Measurements from ENCODE around the gene TMTC4.

Gene TMTC4

DNA sequence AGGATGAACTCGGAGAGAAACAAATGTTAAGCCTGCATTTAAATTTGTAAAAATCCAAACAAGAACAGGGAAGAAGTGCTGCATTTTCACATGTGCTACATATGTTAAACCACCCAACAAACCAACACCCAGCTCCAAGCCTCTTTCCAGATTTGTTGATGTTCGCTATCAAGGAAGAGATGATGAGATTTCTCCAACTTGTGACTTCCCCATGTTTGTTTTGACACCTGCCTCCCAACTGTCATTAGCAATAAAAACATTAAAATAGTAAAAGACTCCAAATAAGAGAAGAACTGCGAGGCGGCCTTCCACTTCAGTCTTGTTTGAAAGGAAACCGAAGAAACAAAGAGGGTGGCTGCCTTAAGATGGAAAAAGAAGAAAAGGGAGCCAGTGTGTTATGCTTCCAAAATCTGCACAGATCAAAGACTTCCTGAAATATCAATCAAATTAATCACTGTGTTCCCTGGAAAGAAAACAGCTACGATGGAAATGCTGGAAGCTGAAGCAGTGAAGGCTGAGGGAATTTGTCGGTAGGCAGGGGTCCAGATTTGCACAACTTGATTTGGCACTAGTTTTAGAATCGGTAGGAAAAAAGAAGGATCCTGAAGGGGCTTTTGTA, 72.0 kb downstream of the TMTC4 start:
- TF ChIP-seq, protein P1, sequence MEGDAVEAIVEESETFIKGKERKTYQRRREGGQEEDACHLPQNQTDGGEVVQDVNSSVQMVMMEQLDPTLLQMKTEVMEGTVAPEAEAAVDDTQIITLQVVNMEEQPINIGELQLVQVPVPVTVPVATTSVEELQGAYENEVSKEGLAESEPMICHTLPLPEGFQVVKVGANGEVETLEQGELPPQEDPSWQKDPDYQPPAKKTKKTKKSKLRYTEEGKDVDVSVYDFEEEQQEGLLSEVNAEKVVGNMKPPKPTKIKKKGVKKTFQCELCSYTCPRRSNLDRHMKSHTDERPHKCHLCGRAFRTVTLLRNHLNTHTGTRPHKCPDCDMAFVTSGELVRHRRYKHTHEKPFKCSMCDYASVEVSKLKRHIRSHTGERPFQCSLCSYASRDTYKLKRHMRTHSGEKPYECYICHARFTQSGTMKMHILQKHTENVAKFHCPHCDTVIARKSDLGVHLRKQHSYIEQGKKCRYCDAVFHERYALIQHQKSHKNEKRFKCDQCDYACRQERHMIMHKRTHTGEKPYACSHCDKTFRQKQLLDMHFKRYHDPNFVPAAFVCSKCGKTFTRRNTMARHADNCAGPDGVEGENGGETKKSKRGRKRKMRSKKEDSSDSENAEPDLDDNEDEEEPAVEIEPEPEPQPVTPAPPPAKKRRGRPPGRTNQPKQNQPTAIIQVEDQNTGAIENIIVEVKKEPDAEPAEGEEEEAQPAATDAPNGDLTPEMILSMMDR (IDR thresholded peaks at IDR 0.05; ENCODE audit: control insufficient read depth, insufficient read depth, low read depth, low read length, missing control alignments) = no peak
- DNase-seq (ENCODE audit: low read depth) = no peak
- H3K4me3 ChIP-seq (ENCODE audit: control insufficient read depth, low read depth, low read length) = no peak overlapping the region

DNA sequence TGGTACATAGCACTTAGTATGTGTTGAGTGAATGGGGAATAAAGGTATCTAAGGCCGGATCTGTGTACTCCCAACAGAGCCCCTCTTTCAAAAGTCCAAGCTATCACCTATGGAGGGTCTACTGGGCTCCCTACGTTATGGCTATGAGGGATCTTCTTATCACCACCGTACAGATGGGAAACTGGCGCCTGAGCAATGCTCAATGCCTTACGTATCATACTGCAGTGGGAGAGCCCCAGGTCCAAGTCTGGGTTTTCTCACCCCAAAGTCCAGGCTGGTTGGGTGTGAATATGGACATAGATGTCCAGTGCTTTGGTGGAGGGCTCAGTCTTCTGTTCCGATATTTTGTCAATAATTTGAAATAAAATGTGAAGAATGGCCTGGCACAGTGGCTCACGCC, 72.9 kb downstream of the TMTC4 start:
- DNase-seq (ENCODE audit: low read depth) = no peak
- TF ChIP-seq, protein P1 (IDR thresholded peaks at IDR 0.05; ENCODE audit: control insufficient read depth, insufficient read depth, low read depth, low read length, missing control alignments) = no peak
- no peak overlapping the region for H3K4me3 ChIP-seq (ENCODE audit: control insufficient read depth, low read depth, low read length)

DNA sequence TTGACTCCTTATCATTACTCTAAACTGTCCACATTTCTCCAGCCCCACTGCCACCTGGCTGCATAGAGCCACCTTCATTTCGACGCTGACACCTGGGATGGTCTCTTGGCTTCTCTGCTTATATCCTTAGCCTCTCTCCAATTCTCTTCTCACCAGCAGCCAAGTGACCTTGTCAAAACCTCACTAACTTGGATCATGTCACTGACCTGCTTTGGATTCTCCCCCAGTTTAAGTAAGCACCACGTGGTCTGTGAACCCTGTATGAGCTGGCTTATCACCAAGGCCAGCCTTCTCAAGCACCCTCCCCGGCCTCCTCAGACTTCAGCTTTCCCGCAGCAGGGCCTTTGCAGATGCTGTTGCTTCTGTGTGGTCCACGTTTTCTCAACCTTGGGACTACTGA, 73.7 kb downstream of the TMTC4 start:
- H3K4me3 ChIP-seq (ENCODE audit: control insufficient read depth, low read depth, low read length) = no peak overlapping the region
- TF ChIP-seq, protein P1 (IDR thresholded peaks at IDR 0.05; ENCODE audit: control insufficient read depth, insufficient read depth, low read depth, low read length, missing control alignments) = no peak
- no peak for DNase-seq (ENCODE audit: low read depth)

DNA sequence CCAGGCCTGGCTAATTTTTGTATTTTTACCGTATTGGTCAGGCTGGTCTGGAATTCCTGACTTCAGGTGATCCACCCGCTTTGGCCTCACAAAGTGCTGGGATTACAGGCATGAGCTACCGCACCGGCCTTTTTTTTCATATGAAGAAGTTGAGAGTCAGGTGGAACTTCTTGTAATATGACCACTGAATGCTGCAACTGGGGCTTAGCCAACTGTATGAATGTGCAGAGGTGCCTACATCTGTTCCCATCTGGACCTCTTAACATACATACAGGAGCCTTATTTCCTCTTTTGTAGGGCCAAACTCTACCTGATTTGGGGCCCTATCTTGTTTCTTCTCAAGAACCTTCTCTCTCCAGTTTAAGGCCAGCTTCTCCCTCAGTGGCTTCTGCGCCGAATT, 74.1 kb downstream of the TMTC4 start:
- TF ChIP-seq, protein P1 (IDR thresholded peaks at IDR 0.05; ENCODE audit: control insufficient read depth, insufficient read depth, low read depth, low read length, missing control alignments) = no peak
- DNase-seq (ENCODE audit: low read depth) = no peak
- no peak overlapping the region for H3K4me3 ChIP-seq (ENCODE audit: control insufficient read depth, low read depth, low read length)

DNA sequence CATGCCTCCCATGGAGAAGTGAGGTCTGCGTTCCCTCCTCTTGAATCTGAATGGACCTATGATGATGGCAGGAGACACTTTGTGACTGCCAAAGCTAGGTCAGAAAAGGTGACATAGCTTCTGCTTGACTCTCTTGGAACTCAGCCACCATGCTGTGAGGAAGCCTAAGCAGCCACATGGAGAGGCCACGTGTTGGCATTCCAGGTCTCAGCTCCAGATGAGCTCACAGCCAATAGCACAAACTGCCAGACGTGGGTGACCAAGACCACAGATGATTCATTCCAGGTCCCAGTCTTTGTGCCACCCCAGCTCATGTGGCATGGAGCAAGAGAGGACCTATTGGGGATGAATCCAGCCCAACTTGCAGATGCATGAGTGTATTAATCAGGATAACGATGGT, 77.3 kb downstream of the TMTC4 start:
- H3K4me3 ChIP-seq (ENCODE audit: control insufficient read depth, low read depth, low read length) = no peak overlapping the region
- DNase-seq (ENCODE audit: low read depth) = no peak
- TF ChIP-seq, protein P1 (IDR thresholded peaks at IDR 0.05; ENCODE audit: control insufficient read depth, insufficient read depth, low read depth, low read length, missing control alignments) = no peak

DNA sequence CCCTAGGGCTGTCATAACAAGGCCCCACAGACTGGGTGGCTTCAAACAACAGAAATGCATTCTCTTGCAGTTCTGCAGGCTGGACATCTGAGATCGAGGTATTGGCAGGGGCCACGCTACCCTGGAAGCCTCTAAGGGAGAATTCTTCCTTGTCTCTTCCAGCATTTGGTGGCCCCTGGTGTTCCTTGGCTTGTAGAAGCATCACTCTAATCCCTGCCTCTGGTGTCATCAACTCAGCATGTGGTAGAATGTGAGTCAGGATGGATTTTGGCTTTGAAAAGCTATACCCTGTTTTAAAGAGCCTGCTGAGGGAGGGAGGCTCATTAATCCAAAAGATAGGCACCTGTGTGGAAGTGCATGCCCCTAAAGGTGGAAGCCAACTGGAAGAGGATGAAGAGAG, 78.1 kb downstream of the TMTC4 start:
- DNase-seq (ENCODE audit: low read depth) = no peak
- TF ChIP-seq, protein P1 (IDR thresholded peaks at IDR 0.05; ENCODE audit: control insufficient read depth, insufficient read depth, low read depth, low read length, missing control alignments) = no peak
- no peak overlapping the region for H3K4me3 ChIP-seq (ENCODE audit: control insufficient read depth, low read depth, low read length)

DNA sequence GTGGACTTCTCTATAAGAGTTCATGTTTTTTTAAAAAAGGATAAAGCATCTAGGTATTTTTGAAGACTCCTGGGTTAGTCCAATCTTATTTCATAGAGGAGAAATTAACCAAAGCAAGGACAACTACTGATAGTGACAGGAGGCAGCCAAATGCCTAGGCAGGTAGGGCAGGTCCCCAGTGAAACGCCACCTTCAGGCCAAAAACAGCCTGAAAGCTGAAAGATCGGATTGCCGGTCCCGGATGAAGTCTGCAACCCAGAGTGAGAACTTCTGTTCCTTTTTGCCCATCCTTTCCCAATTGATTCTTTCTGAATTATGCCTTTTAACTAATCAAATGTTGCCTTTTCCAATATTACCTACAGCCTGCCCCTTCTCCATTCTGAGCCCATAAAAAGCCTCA, 79.9 kb downstream of the TMTC4 start:
- no peak overlapping the region for H3K4me3 ChIP-seq (ENCODE audit: control insufficient read depth, low read depth, low read length)
- no peak for DNase-seq (ENCODE audit: low read depth)
- TF ChIP-seq, protein P1 (IDR thresholded peaks at IDR 0.05; ENCODE audit: control insufficient read depth, insufficient read depth, low read depth, low read length, missing control alignments) = peak; percentile 20

Measured in AG09309 (cell line).